ENCODE measurements around the gene MRM2. TPM values are rescaled to one million over a fixed set of nuclear protein-coding genes. Genes with fewer than 3 reads are reported as not detected.

MRM2 gene
- total RNA-seq, 6 experiments from 2014 or later, result 9.5 to 14.6 (median 11.5) TPM

- no peak for TF ChIP-seq POLR2A (IDR thresholded peaks at IDR 0.05)
- no peak for TF ChIP-seq CTCF (IDR thresholded peaks at IDR 0.05)
- no peaks in the 10 kb centered on the region for H3K36me3 ChIP-seq
- no peak overlapping the region for H3K27ac ChIP-seq
These were observed 38.4 kb upstream of the MRM2 start for GRCh38 chr7:2280424-2280823.

DNA sequence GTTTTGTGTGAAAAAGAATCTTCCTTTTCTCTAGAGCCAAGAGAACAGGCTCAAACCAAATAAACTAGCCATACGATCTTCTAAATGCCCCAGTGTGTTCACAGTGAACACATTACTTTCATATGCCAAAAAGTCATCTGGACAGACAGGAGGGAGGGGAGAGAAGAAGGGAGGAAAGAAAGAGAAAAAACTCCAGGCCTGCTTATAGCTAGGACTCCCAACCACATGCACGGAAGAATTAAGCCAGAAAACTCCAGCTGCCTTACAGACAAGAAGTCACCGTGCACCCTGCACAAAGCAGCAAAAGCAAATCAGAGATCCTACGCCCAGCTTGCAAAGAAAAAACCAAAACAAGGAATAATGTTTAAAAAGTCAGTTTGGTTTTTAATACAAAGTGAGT is 37.9 kb upstream of the MRM2 start:
- Histone ChIP-seq H3K27ac (no peak overlapping the region), H3K9me3 (no peaks in the 10 kb centered on the region), H3K4me3 (no peak overlapping the region), H3K27me3 (no peaks in the 10 kb centered on the region), H3K36me3 (no peaks in the 10 kb centered on the region), H3K4me1 (peaks cover 0 to 10% (median 3%) of the 10 kb centered on the region in 4 donors)
- no peak for TF ChIP-seq CTCF (IDR thresholded peaks at IDR 0.05)
- no peak for TF ChIP-seq POLR2A (IDR thresholded peaks at IDR 0.05)
- intact Hi-C loops (cut with DNase I), result no loop called here
- WGBS (ENCODE audit: insufficient coverage, low coverage, low lambda C conversion rate, missing lambda C conversion rate), result 56% methylated on average over 4 of the region's 4 CpGs
- DNase-seq, result no peak
- ATAC-seq, result no peak

More at GRCh38 chr7:2280424-2280823, 38.4 kb upstream of the MRM2 start:
- 47% methylated on average over 2 of the region's 2 CpGs for WGBS (ENCODE audit: insufficient coverage, low coverage, low lambda C conversion rate, missing lambda C conversion rate)
- Histone ChIP-seq H3K4me1 (peaks cover 0 to 10% (median 3%) of the 10 kb centered on the region in 4 donors), H3K9me3 (no peaks in the 10 kb centered on the region), H3K27me3 (no peaks in the 10 kb centered on the region), H3K4me3 (no peak overlapping the region)
- ATAC-seq (peak in 1 of 4 donors; percentile 17), DNase-seq (no peak)
- intact Hi-C loops (cut with DNase I), result no loop called here

- Histone ChIP-seq H3K36me3 (no peaks in the 10 kb centered on the region), H3K4me3 (no peak overlapping the region), H3K27me3 (no peaks in the 10 kb centered on the region), H3K9me3 (no peaks in the 10 kb centered on the region), H3K4me1 (peaks cover 0 to 10% (median 3%) of the 10 kb centered on the region in 4 donors), H3K27ac (no peak overlapping the region)
- ATAC-seq, result no peak
- 96% methylated on average over 7 of the region's 11 CpGs for WGBS (ENCODE audit: insufficient coverage, low coverage, low lambda C conversion rate, missing lambda C conversion rate)
- no peak for DNase-seq
- intact Hi-C loops (cut with DNase I), result no loop called here
- TF ChIP-seq CTCF (IDR thresholded peaks at IDR 0.05), result no peak
These were observed 36.0 kb upstream of the MRM2 start for GRCh38 chr7:2278026-2278425.

DNA sequence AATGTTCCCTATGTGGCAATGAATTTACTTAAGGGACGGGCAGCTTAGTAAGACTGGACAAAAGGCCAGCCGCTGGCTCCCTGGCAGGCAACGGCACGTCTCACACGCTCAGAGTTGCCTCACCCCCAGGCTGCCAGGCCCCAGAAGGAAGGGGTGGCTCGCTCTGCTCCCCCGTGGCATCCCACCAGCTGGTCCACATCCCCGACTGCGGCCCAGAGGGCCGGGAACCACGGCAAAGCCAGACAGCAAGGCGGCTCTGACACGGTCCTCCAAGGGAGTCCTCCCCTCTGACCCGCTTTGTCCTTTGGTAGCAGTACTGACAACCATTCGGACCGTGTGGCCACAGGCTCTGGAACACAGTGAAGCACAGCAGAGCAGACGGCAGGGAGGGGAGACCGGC is 34.1 kb upstream of the MRM2 start:
- Histone ChIP-seq H3K36me3 (no peaks in the 10 kb centered on the region), H3K4me3 (no peak overlapping the region), H3K27me3 (no peaks in the 10 kb centered on the region), H3K27ac (no peak overlapping the region), H3K9me3 (no peaks in the 10 kb centered on the region), H3K4me1 (peaks cover 0 to 10% (median 3%) of the 10 kb centered on the region in 4 donors)
- 100% methylated on average over 2 of the region's 18 CpGs for WGBS (ENCODE audit: insufficient coverage, low coverage, low lambda C conversion rate, missing lambda C conversion rate)
- ATAC-seq (peak in 1 of 4 donors; percentile 26), DNase-seq (no peak)
- TF ChIP-seq POLR2A (IDR thresholded peaks at IDR 0.05) (no peak), CTCF (IDR thresholded peaks at IDR 0.05) (no peak)
- intact Hi-C loops (cut with DNase I), result no loop called here

DNA sequence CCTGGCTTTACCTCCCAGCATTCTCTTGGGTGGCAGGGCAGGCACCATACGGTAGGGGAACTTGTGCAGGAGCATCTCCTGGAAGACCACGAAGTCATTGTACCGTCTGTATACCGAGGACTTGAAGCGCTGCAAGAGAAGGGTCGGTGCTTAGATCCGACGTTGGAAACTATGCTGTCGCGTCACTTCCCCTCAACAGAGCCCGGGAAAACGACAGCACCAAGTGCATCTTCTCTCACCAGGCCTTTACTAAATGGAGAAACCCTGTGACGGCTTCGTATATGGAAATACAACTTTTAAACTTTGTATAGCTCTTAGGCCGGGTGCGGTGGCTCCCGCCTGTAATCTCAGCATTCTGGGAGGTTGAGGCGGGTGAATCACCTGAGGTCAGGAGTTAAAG is 33.1 kb upstream of the MRM2 start:
- H3K36me3 ChIP-seq, result no peaks in the 10 kb centered on the region
- 72% methylated on average over 8 of the region's 18 CpGs for WGBS (ENCODE audit: insufficient coverage, low coverage, low lambda C conversion rate, missing lambda C conversion rate)
- H3K27ac ChIP-seq, result no peak overlapping the region

More for the DNA sequence above, 33.1 kb upstream of the MRM2 start:
- Histone ChIP-seq H3K4me1 (peaks cover 0 to 5% (median 1%) of the 10 kb centered on the region in 4 donors), H3K9me3 (no peaks in the 10 kb centered on the region), H3K27me3 (no peaks in the 10 kb centered on the region), H3K4me3 (no peak overlapping the region)
- TF ChIP-seq POLR2A (IDR thresholded peaks at IDR 0.05) (no peak), CTCF (IDR thresholded peaks at IDR 0.05) (no peak)
- ATAC-seq, result no peak
- DNase-seq, result no peak
- intact Hi-C loops (cut with DNase I), result no loop called here

Measured in right lobe of liver (tissue), 6 donors.